GM23338 (cell line): ENCODE data around the gene CBLIF. TPM values are rescaled to one million over a fixed set of nuclear protein-coding genes. Genes with fewer than 3 reads are reported as not detected.

Experiments used
- ATAC-seq: fragments of 200-7000 bp; cut with Tn5 transposase; 3 replicates; pipeline ENCODE4 v1.9.1; 2020
- DNase-seq: peaks from one replicate; pipeline ENCODE4 v3.0.0-alpha.2; 2015; ENCODE audit warnings: low spot score
- H2AFZ ChIP-seq: fragments of 200-600 bp; sonication (generic); 2 replicates; pipeline ENCODE4 v1.8.0; 2016; ENCODE audit warnings: antibody characterized with exemption, mild to moderate bottlenecking, moderate library complexity
- H3F3A ChIP-seq: fragments of 200-600 bp; sonication (generic); replicated peaks from 2 replicates; pipeline ENCODE4 v1.8.0; 2017; ENCODE audit warnings: antibody characterized with exemption, mixed run types, low read depth
- H3K27ac ChIP-seq: fragments of 200-600 bp; sonication (generic); 2 replicates; pipeline ENCODE4 v1.6.1; 2016; ENCODE audit warnings: low read depth
- H3K27me3 ChIP-seq: fragments of 200-600 bp; sonication (generic); 2 replicates; pipeline ENCODE4 v1.8.0; 2016; ENCODE audit warnings: mild to moderate bottlenecking, mixed run types, moderate library complexity; ENCODE audit not compliant: insufficient read depth
- H3K36me3 ChIP-seq: fragments of 200-600 bp; sonication (generic); 2 replicates; pipeline ENCODE4 v1.8.0; 2016; ENCODE audit warnings: mild to moderate bottlenecking; ENCODE audit not compliant: insufficient read depth
- H3K4me1 ChIP-seq: fragments of 200-600 bp; sonication (generic); 2 replicates; pipeline ENCODE4 v1.8.0; 2016; ENCODE audit warnings: mild to moderate bottlenecking, moderate library complexity; ENCODE audit not compliant: insufficient read depth
- H3K4me2 ChIP-seq: fragments of 200-600 bp; sonication (generic); 2 replicates; pipeline ENCODE4 v1.7.1; 2017; ENCODE audit warnings: mixed run types
- H3K4me3 ChIP-seq: fragments of 200-600 bp; sonication (generic); 2 replicates; pipeline ENCODE4 v1.6.1; 2016; ENCODE audit warnings: mixed run types
- H3K79me2 ChIP-seq: fragments of 200-600 bp; sonication (generic); replicated peaks from 2 replicates; pipeline ENCODE4 v1.8.0; 2017; ENCODE audit warnings: mild to moderate bottlenecking; ENCODE audit not compliant: insufficient read depth
- H3K9me2 ChIP-seq: fragments of 200-600 bp; sonication (generic); 2 replicates; pipeline ENCODE4 v1.8.0; 2017; ENCODE audit not compliant: insufficient read depth
- H4K20me1 ChIP-seq: fragments of 200-600 bp; sonication (generic); replicated peaks from 2 replicates; pipeline ENCODE4 v1.8.0; 2017; ENCODE audit warnings: mild to moderate bottlenecking; ENCODE audit not compliant: insufficient read depth
- H3K27ac Mint-ChIP-seq: 2 replicates; pipeline ENCODE4 v1.8.0; 2020; ENCODE audit warnings: inconsistent platforms, mild to moderate bottlenecking, moderate library complexity, mixed read lengths
- H3K27me3 Mint-ChIP-seq: 3 replicates; pipeline ENCODE4 v1.8.0; 2022; ENCODE audit warnings: low read depth, mild to moderate bottlenecking, moderate library complexity, mixed read lengths, inconsistent platforms; ENCODE audit not compliant: insufficient read depth, poor library complexity
- H3K36me3 Mint-ChIP-seq: 3 replicates; pipeline ENCODE4 v1.8.0; 2021; ENCODE audit warnings: low read depth, mild to moderate bottlenecking, inconsistent platforms, moderate library complexity, mixed read lengths
- H3K4me1 Mint-ChIP-seq: 3 replicates; pipeline ENCODE4 v1.8.0; 2020; ENCODE audit warnings: mild to moderate bottlenecking, inconsistent platforms, mixed read lengths
- H3K4me3 Mint-ChIP-seq: 3 replicates; pipeline ENCODE4 v1.8.0; 2021; ENCODE audit warnings: moderate library complexity, mild to moderate bottlenecking, inconsistent platforms, mixed read lengths
- H3K9me3 Mint-ChIP-seq: 3 replicates; pipeline ENCODE4 v1.8.0; 2020; ENCODE audit warnings: moderate library complexity, mild to moderate bottlenecking, inconsistent platforms, mixed read lengths
- CREB1 ChIP-seq: fragments of 250-450 bp; sonication (Bioruptor Pico); IDR thresholded peaks from 2 replicates; pipeline ENCODE4 v1.5.0; 2020; ENCODE audit warnings: low read depth, mild to moderate bottlenecking, moderate library complexity
- EZH2 ChIP-seq: fragments of 200-600 bp; sonication (generic); IDR thresholded peaks from one replicate; pipeline ENCODE4 v1.8.0; 2017; ENCODE audit warnings: antibody characterized with exemption, mild to moderate bottlenecking, low read depth; ENCODE audit not compliant: unreplicated experiment
- EZH2phosphoT487 ChIP-seq: fragments of 200-600 bp; sonication (generic); IDR thresholded peaks from one replicate; pipeline ENCODE4 v1.8.1; 2018; ENCODE audit warnings: antibody characterized with exemption; ENCODE audit not compliant: unreplicated experiment
- JUNB ChIP-seq: IDR thresholded peaks from one replicate; pipeline ENCODE4 v1.6.1; 2016; ENCODE audit warnings: antibody characterized with exemption; ENCODE audit not compliant: unreplicated experiment
- NANOG ChIP-seq: IDR thresholded peaks from 2 replicates; pipeline ENCODE4 v1.6.1; 2016; ENCODE audit warnings: antibody characterized with exemption, borderline replicate concordance
- POLR2AphosphoS5 ChIP-seq: IDR thresholded peaks from 2 replicates; pipeline ENCODE4 v1.6.1; 2016; ENCODE audit warnings: antibody characterized with exemption, low read depth
- STAT1 ChIP-seq: IDR thresholded peaks from one replicate; pipeline ENCODE4 v1.6.1; 2016; ENCODE audit warnings: antibody characterized with exemption; ENCODE audit not compliant: unreplicated experiment
- ZNF114 ChIP-seq: fragments of 250-450 bp; sonication (Bioruptor Pico); IDR thresholded peaks from 2 replicates; pipeline ENCODE4 v1.5.0; 2020; ENCODE audit warnings: mild to moderate bottlenecking, moderate library complexity
- ZNF331 ChIP-seq: fragments of 250-450 bp; sonication (Bioruptor Pico); IDR thresholded peaks from 2 replicates; pipeline ENCODE4 v1.5.0; 2020; ENCODE audit warnings: low read depth, mild to moderate bottlenecking, moderate library complexity
- polyA plus RNA-seq: library from polyadenylated mRNA; unstranded; fragments of >200 nt; fragmentation: Nextera tagmentation; extraction: Ambion mirVana; gene quantifications from 2 replicates; pipeline ENCODE4 v1.2.1, GENCODE V29; 2016
- total RNA-seq: library from RNA; depleted of rRNA; stranded (reverse); fragments of >200 nt; shearing (Covaris generic); gene quantifications from 2 replicates; pipeline ENCODE4 v1.2.3, GENCODE V29; 2014
- TF ChIP-seq, protein P1 (sequence below): IDR thresholded peaks from 2 replicates; pipeline ENCODE4 v1.6.1; 2016; ENCODE audit warnings: antibody characterized with exemption
- TF ChIP-seq, protein P2 (sequence below): IDR thresholded peaks from one replicate; pipeline ENCODE4 v1.6.1; 2018; ENCODE audit warnings: antibody characterized with exemption; ENCODE audit not compliant: unreplicated experiment
- TF ChIP-seq, protein P3 (sequence below), 2 experiments: fragments of 200-600 bp in 1 of 2; sonication (generic) in 1 of 2; conservative IDR thresholded peaks; 2 replicates each; pipeline versions ENCODE4 v1.5.1 to v1.6.1; 2016 to 2017; ENCODE audit warnings: antibody characterized with exemption in 2 of 2, low read depth in 2 of 2, mild to moderate bottlenecking in 2 of 2, moderate library complexity in 1 of 2
- TF ChIP-seq, protein P4 (sequence below): fragments of 250-450 bp; sonication (Bioruptor Pico); IDR thresholded peaks from 2 replicates; pipeline ENCODE4 v1.5.0; 2020; ENCODE audit warnings: mild to moderate bottlenecking, moderate library complexity

Gene CBLIF
- total and polyA plus RNA-seq, 2 experiments from 2014 or later: not detected

DNA sequence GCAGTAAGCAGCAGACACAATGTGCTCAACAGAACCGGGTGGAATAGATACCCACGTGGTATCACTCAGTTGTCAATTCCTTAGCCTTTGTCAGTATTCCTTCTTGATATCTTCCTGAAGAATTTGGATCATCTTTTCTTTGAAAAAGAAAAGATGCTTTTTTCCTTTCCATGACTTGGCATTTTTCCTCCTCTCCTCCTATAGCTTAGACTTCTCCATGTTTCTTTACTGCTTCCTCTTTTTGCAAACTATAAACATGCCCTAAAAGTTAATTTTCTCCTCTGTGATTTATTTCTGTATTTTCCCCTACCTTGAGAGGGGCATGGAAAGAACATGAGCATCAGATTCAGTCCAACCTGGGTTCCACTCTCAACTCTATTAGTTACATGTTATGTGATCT is 11.7 kb downstream of the CBLIF start:
- H3K36me3 Mint-ChIP-seq: no peaks in the 10 kb centered on the region
- no peak overlapping the region for H3K4me3 Mint-ChIP-seq
- H3K9me3 Mint-ChIP-seq: no peaks in the 10 kb centered on the region
- no peak overlapping the region; the same call in 1 of the 2 replicates for H3K27ac Mint-ChIP-seq
- Histone ChIP-seq H2AFZ (no peak overlapping the region), H3K4me2 (no peak overlapping the region), H3K9me2 (peaks cover 11% of the 10 kb centered on the region; the same call in 1 of the 2 replicates), H3K27ac (no peak overlapping the region), H4K20me1 (no peaks in the 10 kb centered on the region), H3K4me1 (no peaks in the 10 kb centered on the region), H3F3A (no peaks in the 10 kb centered on the region), H3K27me3 (no peaks in the 10 kb centered on the region), H3K36me3 (no peaks in the 10 kb centered on the region), H3K4me3 (no peak overlapping the region), H3K79me2 (no peaks in the 10 kb centered on the region)
- H3K27me3 Mint-ChIP-seq: peaks cover 1% of the 10 kb centered on the region
- ATAC-seq (no peak), DNase-seq (no peak)
- H3K4me1 Mint-ChIP-seq: no peaks in the 10 kb centered on the region
- TF ChIP-seq STAT1: no peak
- TF ChIP-seq ZNF331 (CRISPR knock-in tag): no peak
- no peak for TF ChIP-seq POLR2AphosphoS5
- no peak for TF ChIP-seq NANOG
- TF ChIP-seq, protein P1, sequence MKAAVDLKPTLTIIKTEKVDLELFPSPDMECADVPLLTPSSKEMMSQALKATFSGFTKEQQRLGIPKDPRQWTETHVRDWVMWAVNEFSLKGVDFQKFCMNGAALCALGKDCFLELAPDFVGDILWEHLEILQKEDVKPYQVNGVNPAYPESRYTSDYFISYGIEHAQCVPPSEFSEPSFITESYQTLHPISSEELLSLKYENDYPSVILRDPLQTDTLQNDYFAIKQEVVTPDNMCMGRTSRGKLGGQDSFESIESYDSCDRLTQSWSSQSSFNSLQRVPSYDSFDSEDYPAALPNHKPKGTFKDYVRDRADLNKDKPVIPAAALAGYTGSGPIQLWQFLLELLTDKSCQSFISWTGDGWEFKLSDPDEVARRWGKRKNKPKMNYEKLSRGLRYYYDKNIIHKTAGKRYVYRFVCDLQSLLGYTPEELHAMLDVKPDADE: no peak
- TF ChIP-seq, protein P2, sequence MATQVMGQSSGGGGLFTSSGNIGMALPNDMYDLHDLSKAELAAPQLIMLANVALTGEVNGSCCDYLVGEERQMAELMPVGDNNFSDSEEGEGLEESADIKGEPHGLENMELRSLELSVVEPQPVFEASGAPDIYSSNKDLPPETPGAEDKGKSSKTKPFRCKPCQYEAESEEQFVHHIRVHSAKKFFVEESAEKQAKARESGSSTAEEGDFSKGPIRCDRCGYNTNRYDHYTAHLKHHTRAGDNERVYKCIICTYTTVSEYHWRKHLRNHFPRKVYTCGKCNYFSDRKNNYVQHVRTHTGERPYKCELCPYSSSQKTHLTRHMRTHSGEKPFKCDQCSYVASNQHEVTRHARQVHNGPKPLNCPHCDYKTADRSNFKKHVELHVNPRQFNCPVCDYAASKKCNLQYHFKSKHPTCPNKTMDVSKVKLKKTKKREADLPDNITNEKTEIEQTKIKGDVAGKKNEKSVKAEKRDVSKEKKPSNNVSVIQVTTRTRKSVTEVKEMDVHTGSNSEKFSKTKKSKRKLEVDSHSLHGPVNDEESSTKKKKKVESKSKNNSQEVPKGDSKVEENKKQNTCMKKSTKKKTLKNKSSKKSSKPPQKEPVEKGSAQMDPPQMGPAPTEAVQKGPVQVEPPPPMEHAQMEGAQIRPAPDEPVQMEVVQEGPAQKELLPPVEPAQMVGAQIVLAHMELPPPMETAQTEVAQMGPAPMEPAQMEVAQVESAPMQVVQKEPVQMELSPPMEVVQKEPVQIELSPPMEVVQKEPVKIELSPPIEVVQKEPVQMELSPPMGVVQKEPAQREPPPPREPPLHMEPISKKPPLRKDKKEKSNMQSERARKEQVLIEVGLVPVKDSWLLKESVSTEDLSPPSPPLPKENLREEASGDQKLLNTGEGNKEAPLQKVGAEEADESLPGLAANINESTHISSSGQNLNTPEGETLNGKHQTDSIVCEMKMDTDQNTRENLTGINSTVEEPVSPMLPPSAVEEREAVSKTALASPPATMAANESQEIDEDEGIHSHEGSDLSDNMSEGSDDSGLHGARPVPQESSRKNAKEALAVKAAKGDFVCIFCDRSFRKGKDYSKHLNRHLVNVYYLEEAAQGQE: no peak
- TF ChIP-seq, protein P3, sequence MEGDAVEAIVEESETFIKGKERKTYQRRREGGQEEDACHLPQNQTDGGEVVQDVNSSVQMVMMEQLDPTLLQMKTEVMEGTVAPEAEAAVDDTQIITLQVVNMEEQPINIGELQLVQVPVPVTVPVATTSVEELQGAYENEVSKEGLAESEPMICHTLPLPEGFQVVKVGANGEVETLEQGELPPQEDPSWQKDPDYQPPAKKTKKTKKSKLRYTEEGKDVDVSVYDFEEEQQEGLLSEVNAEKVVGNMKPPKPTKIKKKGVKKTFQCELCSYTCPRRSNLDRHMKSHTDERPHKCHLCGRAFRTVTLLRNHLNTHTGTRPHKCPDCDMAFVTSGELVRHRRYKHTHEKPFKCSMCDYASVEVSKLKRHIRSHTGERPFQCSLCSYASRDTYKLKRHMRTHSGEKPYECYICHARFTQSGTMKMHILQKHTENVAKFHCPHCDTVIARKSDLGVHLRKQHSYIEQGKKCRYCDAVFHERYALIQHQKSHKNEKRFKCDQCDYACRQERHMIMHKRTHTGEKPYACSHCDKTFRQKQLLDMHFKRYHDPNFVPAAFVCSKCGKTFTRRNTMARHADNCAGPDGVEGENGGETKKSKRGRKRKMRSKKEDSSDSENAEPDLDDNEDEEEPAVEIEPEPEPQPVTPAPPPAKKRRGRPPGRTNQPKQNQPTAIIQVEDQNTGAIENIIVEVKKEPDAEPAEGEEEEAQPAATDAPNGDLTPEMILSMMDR (conservative IDR thresholded peaks at IDR 0.05; ENCODE audit: low read depth in 2 of 2): no peak
- TF ChIP-seq EZH2: no peak
- no peak for TF ChIP-seq CREB1 (CRISPR knock-in tag)
- TF ChIP-seq EZH2phosphoT487: no peak
- no peak for TF ChIP-seq JUNB
- TF ChIP-seq, protein P4, sequence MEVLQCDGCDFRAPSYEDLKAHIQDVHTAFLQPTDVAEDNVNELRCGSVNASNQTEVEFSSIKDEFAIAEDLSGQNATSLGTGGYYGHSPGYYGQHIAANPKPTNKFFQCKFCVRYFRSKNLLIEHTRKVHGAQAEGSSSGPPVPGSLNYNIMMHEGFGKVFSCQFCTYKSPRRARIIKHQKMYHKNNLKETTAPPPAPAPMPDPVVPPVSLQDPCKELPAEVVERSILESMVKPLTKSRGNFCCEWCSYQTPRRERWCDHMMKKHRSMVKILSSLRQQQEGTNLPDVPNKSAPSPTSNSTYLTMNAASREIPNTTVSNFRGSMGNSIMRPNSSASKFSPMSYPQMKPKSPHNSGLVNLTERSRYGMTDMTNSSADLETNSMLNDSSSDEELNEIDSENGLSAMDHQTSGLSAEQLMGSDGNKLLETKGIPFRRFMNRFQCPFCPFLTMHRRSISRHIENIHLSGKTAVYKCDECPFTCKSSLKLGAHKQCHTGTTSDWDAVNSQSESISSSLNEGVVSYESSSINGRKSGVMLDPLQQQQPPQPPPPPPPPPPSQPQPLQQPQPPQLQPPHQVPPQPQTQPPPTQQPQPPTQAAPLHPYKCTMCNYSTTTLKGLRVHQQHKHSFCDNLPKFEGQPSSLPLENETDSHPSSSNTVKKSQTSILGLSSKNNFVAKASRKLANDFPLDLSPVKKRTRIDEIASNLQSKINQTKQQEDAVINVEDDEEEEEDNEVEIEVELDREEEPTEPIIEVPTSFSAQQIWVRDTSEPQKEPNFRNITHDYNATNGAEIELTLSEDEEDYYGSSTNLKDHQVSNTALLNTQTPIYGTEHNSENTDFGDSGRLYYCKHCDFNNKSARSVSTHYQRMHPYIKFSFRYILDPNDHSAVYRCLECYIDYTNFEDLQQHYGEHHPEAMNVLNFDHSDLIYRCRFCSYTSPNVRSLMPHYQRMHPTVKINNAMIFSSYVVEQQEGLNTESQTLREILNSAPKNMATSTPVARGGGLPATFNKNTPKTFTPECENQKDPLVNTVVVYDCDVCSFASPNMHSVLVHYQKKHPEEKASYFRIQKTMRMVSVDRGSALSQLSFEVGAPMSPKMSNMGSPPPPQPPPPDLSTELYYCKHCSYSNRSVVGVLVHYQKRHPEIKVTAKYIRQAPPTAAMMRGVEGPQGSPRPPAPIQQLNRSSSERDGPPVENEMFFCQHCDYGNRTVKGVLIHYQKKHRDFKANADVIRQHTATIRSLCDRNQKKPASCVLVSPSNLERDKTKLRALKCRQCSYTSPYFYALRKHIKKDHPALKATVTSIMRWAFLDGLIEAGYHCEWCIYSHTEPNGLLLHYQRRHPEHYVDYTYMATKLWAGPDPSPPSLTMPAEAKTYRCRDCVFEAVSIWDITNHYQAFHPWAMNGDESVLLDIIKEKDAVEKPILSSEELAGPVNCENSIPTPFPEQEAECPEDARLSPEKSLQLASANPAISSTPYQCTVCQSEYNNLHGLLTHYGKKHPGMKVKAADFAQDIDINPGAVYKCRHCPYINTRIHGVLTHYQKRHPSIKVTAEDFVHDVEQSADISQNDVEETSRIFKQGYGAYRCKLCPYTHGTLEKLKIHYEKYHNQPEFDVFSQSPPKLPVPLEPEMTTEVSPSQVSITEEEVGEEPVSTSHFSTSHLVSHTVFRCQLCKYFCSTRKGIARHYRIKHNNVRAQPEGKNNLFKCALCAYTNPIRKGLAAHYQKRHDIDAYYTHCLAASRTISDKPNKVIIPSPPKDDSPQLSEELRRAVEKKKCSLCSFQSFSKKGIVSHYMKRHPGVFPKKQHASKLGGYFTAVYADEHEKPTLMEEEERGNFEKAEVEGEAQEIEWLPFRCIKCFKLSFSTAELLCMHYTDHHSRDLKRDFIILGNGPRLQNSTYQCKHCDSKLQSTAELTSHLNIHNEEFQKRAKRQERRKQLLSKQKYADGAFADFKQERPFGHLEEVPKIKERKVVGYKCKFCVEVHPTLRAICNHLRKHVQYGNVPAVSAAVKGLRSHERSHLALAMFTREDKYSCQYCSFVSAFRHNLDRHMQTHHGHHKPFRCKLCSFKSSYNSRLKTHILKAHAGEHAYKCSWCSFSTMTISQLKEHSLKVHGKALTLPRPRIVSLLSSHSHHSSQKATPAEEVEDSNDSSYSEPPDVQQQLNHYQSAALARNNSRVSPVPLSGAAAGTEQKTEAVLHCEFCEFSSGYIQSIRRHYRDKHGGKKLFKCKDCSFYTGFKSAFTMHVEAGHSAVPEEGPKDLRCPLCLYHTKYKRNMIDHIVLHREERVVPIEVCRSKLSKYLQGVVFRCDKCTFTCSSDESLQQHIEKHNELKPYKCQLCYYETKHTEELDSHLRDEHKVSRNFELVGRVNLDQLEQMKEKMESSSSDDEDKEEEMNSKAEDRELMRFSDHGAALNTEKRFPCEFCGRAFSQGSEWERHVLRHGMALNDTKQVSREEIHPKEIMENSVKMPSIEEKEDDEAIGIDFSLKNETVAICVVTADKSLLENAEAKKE: no peak
- TF ChIP-seq ZNF114 (CRISPR knock-in tag): no peak
